ENCODE results near the gene SEMA4A.
A peak's percentile ranks its signal among the peaks of the same experiment; 100 is the strongest.
"Not testable (repeated sequence)": the region's sequence is repeated elsewhere in the genome, so short reads cannot be mapped to it uniquely, and the experiment has no call there.

Gene SEMA4A

GRCh38 chr1:156180471-156180870 lies 27.1 kb downstream of the SEMA4A start:
- H3K36me3 ChIP-seq = peaks cover 81% of the 10 kb centered on the region
- no peak overlapping the region for H3K4me3 ChIP-seq (ENCODE audit: low read depth in 1 of 2, low read length in 1 of 2)
- no peak overlapping the region for H3K27ac ChIP-seq
- no peak for TF ChIP-seq CTCF (IDR thresholded peaks at IDR 0.05)
- no peaks in the 10 kb centered on the region for H3K9me3 ChIP-seq
- no peaks in the 10 kb centered on the region for H3K4me1 ChIP-seq (ENCODE audit: control insufficient read depth in 1 of 2, insufficient read depth in 1 of 2, low read depth in 1 of 2, low read length in 1 of 2)
- H3K27me3 ChIP-seq = no peaks in the 10 kb centered on the region

- not testable (repeated sequence) for H3K4me1 ChIP-seq (ENCODE audit: control insufficient read depth in 1 of 2, insufficient read depth in 1 of 2, low read depth in 1 of 2, low read length in 1 of 2); H3K4me3 ChIP-seq (ENCODE audit: low read depth in 1 of 2, low read length in 1 of 2); H3K9me3 ChIP-seq; H3K27me3 ChIP-seq; H3K27ac ChIP-seq
- peaks cover 76% of the 10 kb centered on the region for H3K36me3 ChIP-seq
These were observed 28.1 kb downstream of the SEMA4A start for GRCh38 chr1:156181391-156181924.

GRCh38 chr1:156182010-156182779 lies 28.8 kb downstream of the SEMA4A start:
- not testable (repeated sequence) for H3K4me3 ChIP-seq (ENCODE audit: low read depth in 1 of 2, low read length in 1 of 2); H3K4me1 ChIP-seq (ENCODE audit: control insufficient read depth in 1 of 2, insufficient read depth in 1 of 2, low read depth in 1 of 2, low read length in 1 of 2); H3K27me3 ChIP-seq; H3K9me3 ChIP-seq; H3K27ac ChIP-seq
- peaks cover 68% of the 10 kb centered on the region for H3K36me3 ChIP-seq

- peaks cover 45% of the 10 kb centered on the region for H3K36me3 ChIP-seq
- H3K27ac ChIP-seq = peak overlapping the region; percentile 4
- H3K27me3 ChIP-seq; H3K4me3 ChIP-seq (ENCODE audit: low read depth in 1 of 2, low read length in 1 of 2); H3K9me3 ChIP-seq: not testable (repeated sequence)
- H3K4me1 ChIP-seq (ENCODE audit: control insufficient read depth in 1 of 2, insufficient read depth in 1 of 2, low read depth in 1 of 2, low read length in 1 of 2) = peaks cover 12 to 14% of the 10 kb centered on the region in 2 experiments
These were observed 33.2 kb downstream of the SEMA4A start for GRCh38 chr1:156186347-156187177.

- Histone ChIP-seq H3K27ac (peak overlapping the region; percentile 18), H3K36me3 (peaks cover 14% of the 10 kb centered on the region), H3K4me1 (ENCODE audit: control insufficient read depth in 1 of 2, insufficient read depth in 1 of 2, low read depth in 1 of 2, low read length in 1 of 2) (peaks cover 37 to 39% of the 10 kb centered on the region in 2 experiments)
- H3K27me3 ChIP-seq; H3K4me3 ChIP-seq (ENCODE audit: low read depth in 1 of 2, low read length in 1 of 2); H3K9me3 ChIP-seq: not testable (repeated sequence)
These were observed 36.9 kb downstream of the SEMA4A start for GRCh38 chr1:156190265-156190664.

DNA sequence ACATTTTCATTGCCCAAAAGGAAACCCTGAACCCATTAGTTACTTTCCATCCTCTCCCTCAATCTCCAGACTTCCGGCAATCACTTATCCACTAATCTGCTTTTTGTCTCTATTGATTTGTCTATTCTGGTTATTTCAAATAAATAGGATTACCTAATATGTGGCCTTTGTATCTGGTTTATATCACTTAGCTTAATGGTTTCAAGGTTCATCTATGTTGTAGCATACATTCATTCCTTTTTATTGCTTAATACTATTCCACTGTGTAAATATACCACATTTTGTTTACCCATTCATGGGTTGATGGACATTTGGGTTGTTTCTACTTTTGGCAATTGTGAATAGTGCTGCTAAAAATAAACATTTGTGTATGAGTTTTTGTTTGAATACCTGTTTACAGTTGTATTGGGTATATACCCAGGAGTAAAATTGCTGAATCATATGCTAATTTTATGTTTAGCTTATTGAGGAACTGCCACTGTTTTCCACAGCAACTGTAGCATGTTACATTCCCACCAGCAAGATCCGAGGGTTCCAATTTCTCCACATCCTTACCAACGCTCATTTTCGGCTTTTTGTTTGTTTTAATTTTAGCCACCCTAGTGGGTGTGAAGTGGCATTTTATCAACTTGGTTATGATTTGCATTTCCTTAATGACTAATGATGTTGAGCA lies 38.0 kb downstream of the SEMA4A start:
- Histone ChIP-seq H3K4me1 (ENCODE audit: control insufficient read depth in 1 of 2, insufficient read depth in 1 of 2, low read depth in 1 of 2, low read length in 1 of 2) (peaks cover 42 to 46% of the 10 kb centered on the region in 2 experiments), H3K36me3 (peaks cover 19% of the 10 kb centered on the region), H3K27me3 (no peaks in the 10 kb centered on the region), H3K4me3 (ENCODE audit: low read depth in 1 of 2, low read length in 1 of 2) (peak overlapping the region in 1 of 2 experiments; percentile 13), H3K9me3 (no peaks in the 10 kb centered on the region), H3K27ac (peak overlapping the region; percentile 70)
- TF ChIP-seq CTCF (IDR thresholded peaks at IDR 0.05) = no peak

DNA sequence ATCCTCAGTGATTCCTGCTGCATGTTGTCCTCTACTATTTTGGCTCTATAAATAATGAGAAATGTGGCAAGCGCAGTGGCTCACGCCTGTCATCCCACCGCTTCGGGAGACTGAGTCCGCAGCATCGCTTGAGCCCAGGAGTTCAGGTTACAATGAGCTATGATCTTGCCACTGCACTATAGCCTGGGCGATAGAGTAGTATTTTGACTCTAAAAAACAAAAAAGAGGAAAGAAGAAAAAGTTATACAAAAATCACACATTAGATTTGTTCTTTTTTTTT lies 39.8 kb downstream of the SEMA4A start:
- Histone ChIP-seq H3K4me1 (ENCODE audit: control insufficient read depth in 1 of 2, insufficient read depth in 1 of 2, low read depth in 1 of 2, low read length in 1 of 2) (peaks cover 52 to 58% of the 10 kb centered on the region in 2 experiments), H3K27ac (peak overlapping the region; percentile 83), H3K4me3 (ENCODE audit: low read depth in 1 of 2, low read length in 1 of 2) (peak overlapping the region; percentile 82 to 100), H3K27me3 (no peaks in the 10 kb centered on the region), H3K36me3 (peaks cover 35% of the 10 kb centered on the region), H3K9me3 (no peaks in the 10 kb centered on the region)
- TF ChIP-seq CTCF (IDR thresholded peaks at IDR 0.05) = no peak
